Muscle of leg (tissue), 11 donors: Measurements from ENCODE around the gene PMP22. TPM values are rescaled to one million over a fixed set of nuclear protein-coding genes. Genes with fewer than 3 reads are reported as not detected.

Experiments
- DNase-seq: peaks from one replicate; pipeline ENCODE4 v3.0.0; 2013
- H3K27ac ChIP-seq: one replicate; pipeline ENCODE4 v1.5.1; 2013; ENCODE audit warnings: mild to moderate bottlenecking, low read length, control low read depth
- H3K27me3 ChIP-seq: one replicate; pipeline ENCODE4 v1.6.1; 2013; ENCODE audit warnings: low read length; ENCODE audit not compliant: control insufficient read depth, insufficient read depth
- H3K36me3 ChIP-seq: one replicate; pipeline ENCODE4 v1.6.1; 2013; ENCODE audit warnings: low read length; ENCODE audit not compliant: control insufficient read depth, insufficient read depth
- H3K4me1 ChIP-seq: one replicate; pipeline ENCODE4 v1.6.1; 2013; ENCODE audit warnings: low read length; ENCODE audit not compliant: control insufficient read depth, insufficient read depth
- H3K4me3 ChIP-seq: one replicate; pipeline ENCODE4 v1.5.1; 2013; ENCODE audit warnings: low read length, control low read depth
- H3K9me3 ChIP-seq: replicated peaks from 2 replicates; pipeline ENCODE4 v1.6.1; 2013; ENCODE audit warnings: low read depth, low read length; ENCODE audit not compliant: control insufficient read depth
- WGBS: methylation state at CpG from one replicate; pipeline ENCODE4 v1.1.5; 2013; ENCODE audit warnings: missing lambda C conversion rate; ENCODE audit not compliant: insufficient coverage; 5-methylcytosine and 5-hydroxymethylcytosine counted together
- polyA plus RNA-seq, 8 donors: library from polyadenylated mRNA; unstranded; fragments of 120-200 nt; gene quantifications; one replicate each; pipeline versions ENCODE4 v1.2.1 to v1.2.3, GENCODE V29; 2013; ENCODE audit warnings: inconsistent platforms in 1 of 8, low replicate concordance in 1 of 8; ENCODE audit not compliant: insufficient read length in 8 of 8, insufficient read depth in 1 of 8
- total RNA-seq: library from RNA; stranded (reverse); fragments of 120-200 nt; gene quantifications from one replicate; pipeline ENCODE4 v1.2.4, GENCODE V29; 2013

The PMP22 gene
- total and polyA plus RNA-seq, 9 donors: 125 to 256 (median 211) TPM

- no CpG with 5 or more reads among the region's 3 CpGs for WGBS
- Histone ChIP-seq H3K36me3 (no peaks in the 10 kb centered on the region), H3K4me3 (no peak overlapping the region), H3K9me3 (no peaks in the 10 kb centered on the region), H3K27me3 (peaks cover under 1% of the 10 kb centered on the region), H3K27ac (peak overlapping the region; percentile 1), H3K4me1 (peaks cover 40% of the 10 kb centered on the region)
- peak; percentile 75 for DNase-seq
Measured at GRCh38 chr17:15267996-15268395, 2.9 kb upstream of the PMP22 start.

- WGBS: 64% methylated on average over 8 of the region's 13 CpGs
- peaks cover 43% of the 10 kb centered on the region for H3K4me1 ChIP-seq
- no peak for DNase-seq
- no peak overlapping the region for H3K27ac ChIP-seq
- no peak overlapping the region for H3K4me3 ChIP-seq
- H3K27me3 ChIP-seq: peaks cover 7% of the 10 kb centered on the region
- H3K36me3 ChIP-seq: no peaks in the 10 kb centered on the region
- no peaks in the 10 kb centered on the region for H3K9me3 ChIP-seq
Measured at GRCh38 chr17:15266325-15267125, 1.4 kb upstream of the PMP22 start.

- H3K9me3 ChIP-seq: no peaks in the 10 kb centered on the region
- H3K4me3 ChIP-seq: peak overlapping the region; percentile 26
- peaks cover 2% of the 10 kb centered on the region for H3K36me3 ChIP-seq
- no peak for DNase-seq
- H3K27me3 ChIP-seq: peaks cover 7% of the 10 kb centered on the region
- peaks cover 49% of the 10 kb centered on the region for H3K4me1 ChIP-seq
- H3K27ac ChIP-seq: no peak overlapping the region
- WGBS: 51% methylated on average over 2 of the region's 2 CpGs
Measured at GRCh38 chr17:15264542-15264941, 584 bp downstream of the PMP22 start.

GRCh38 chr17:15263680-15264079 is 1.4 kb downstream of the PMP22 start:
- no peak for DNase-seq
- no peak overlapping the region for H3K4me3 ChIP-seq
- WGBS: no CpG with 5 or more reads among the region's 3 CpGs
- H3K27me3 ChIP-seq: peaks cover 7% of the 10 kb centered on the region
- peaks cover 55% of the 10 kb centered on the region for H3K4me1 ChIP-seq
- H3K36me3 ChIP-seq: peaks cover 9% of the 10 kb centered on the region
- H3K27ac ChIP-seq: peak overlapping the region; percentile 99
- no peaks in the 10 kb centered on the region for H3K9me3 ChIP-seq

GRCh38 chr17:15263206-15263579 is 1.9 kb downstream of the PMP22 start:
- peak; percentile 93 for DNase-seq
- H3K27me3 ChIP-seq: peaks cover 7% of the 10 kb centered on the region
- H3K4me3 ChIP-seq: peak overlapping the region; percentile 87
- peaks cover 14% of the 10 kb centered on the region for H3K36me3 ChIP-seq
- H3K9me3 ChIP-seq: no peaks in the 10 kb centered on the region
- WGBS: 0% methylated on average over 7 of the region's 17 CpGs
- peak overlapping the region; percentile 99 for H3K27ac ChIP-seq
- peaks cover 55% of the 10 kb centered on the region for H3K4me1 ChIP-seq

GRCh38 chr17:15262291-15263205 is 2.6 kb downstream of the PMP22 start:
- peaks cover 7% of the 10 kb centered on the region for H3K27me3 ChIP-seq
- peak overlapping the region; percentile 99 for H3K27ac ChIP-seq
- WGBS: under 1% methylated on average over 50 of the region's 60 CpGs
- peak overlapping the region; percentile 87 for H3K4me3 ChIP-seq
- H3K36me3 ChIP-seq: peaks cover 20% of the 10 kb centered on the region
- H3K4me1 ChIP-seq: peaks cover 59% of the 10 kb centered on the region
- peak; percentile 98 for DNase-seq
- no peaks in the 10 kb centered on the region for H3K9me3 ChIP-seq

- H3K4me3 ChIP-seq: peak overlapping the region; percentile 87
- H3K27ac ChIP-seq: peak overlapping the region; percentile 99
- H3K9me3 ChIP-seq: no peaks in the 10 kb centered on the region
- H3K36me3 ChIP-seq: peaks cover 26% of the 10 kb centered on the region
- 5% methylated on average over 8 of the region's 9 CpGs for WGBS
- H3K27me3 ChIP-seq: peaks cover 7% of the 10 kb centered on the region
- peak; percentile 61 for DNase-seq
- peaks cover 62% of the 10 kb centered on the region for H3K4me1 ChIP-seq
Measured at GRCh38 chr17:15261802-15262290, 3.3 kb downstream of the PMP22 start.

- Histone ChIP-seq H3K27ac (peak overlapping the region; percentile 99), H3K9me3 (no peaks in the 10 kb centered on the region), H3K27me3 (peaks cover 7% of the 10 kb centered on the region), H3K4me3 (peak overlapping the region; percentile 87), H3K4me1 (peaks cover 59% of the 10 kb centered on the region), H3K36me3 (peaks cover 30% of the 10 kb centered on the region)
- under 1% methylated on average over 32 of the region's 32 CpGs for WGBS
- DNase-seq: peak; percentile 83
Measured at GRCh38 chr17:15261258-15261801, 3.8 kb downstream of the PMP22 start.

GRCh38 chr17:15260376-15261257 is 4.5 kb downstream of the PMP22 start:
- H3K4me3 ChIP-seq: peak overlapping the region; percentile 87
- peaks cover 7% of the 10 kb centered on the region for H3K27me3 ChIP-seq
- no peaks in the 10 kb centered on the region for H3K9me3 ChIP-seq
- H3K36me3 ChIP-seq: peaks cover 36% of the 10 kb centered on the region
- H3K27ac ChIP-seq: peak overlapping the region; percentile 99
- peaks cover 61% of the 10 kb centered on the region for H3K4me1 ChIP-seq
- under 1% methylated on average over 57 of the region's 67 CpGs for WGBS
- peak; percentile 97 for DNase-seq
